Heart left ventricle (tissue), 16 donors: ENCODE data around the gene TSPOAP1. TPM values are rescaled to one million over a fixed set of nuclear protein-coding genes. Genes with fewer than 3 reads are reported as not detected.

Experiments
- ATAC-seq, 4 donors: fragments of 200-7000 bp; cut with Tn5 transposase; one replicate each; pipeline ENCODE4 v1.9.1; 2020 to 2022; ENCODE audit warnings: moderate library complexity in 4 of 4, mild to moderate bottlenecking in 3 of 4, moderate number of reproducible peaks in 1 of 4
- DNase-seq, 5 donors: peaks; one replicate each; pipeline ENCODE4 v3.0.0-alpha.2; 2020
- H3K27ac ChIP-seq, 12 donors: fragments of 200-600 bp; sonication (generic) in 4 of 12; one replicate each; pipeline versions ENCODE4 v1.5.0 to v1.8.0; 2016 to 2022; ENCODE audit warnings: mild to moderate bottlenecking in 2 of 12
- H3K27me3 ChIP-seq, 9 donors: fragments of 200-600 bp; sonication (generic) in 2 of 9; one replicate each; pipeline versions ENCODE4 v1.5.1 to v1.8.0; 2016 to 2022; ENCODE audit warnings: mild to moderate bottlenecking in 3 of 9
- H3K36me3 ChIP-seq, 9 donors: fragments of 200-600 bp; sonication (generic) in 2 of 9; one replicate each; pipeline versions ENCODE4 v1.5.0 to v1.8.0; 2018 to 2022; ENCODE audit warnings: mild to moderate bottlenecking in 2 of 9
- H3K4me1 ChIP-seq, 12 donors: fragments of 200-600 bp; sonication (generic) in 4 of 12; one replicate each; pipeline versions ENCODE4 v1.5.0 to v1.8.0; 2016 to 2022; ENCODE audit warnings: mild to moderate bottlenecking in 3 of 12
- H3K4me3 ChIP-seq, 12 donors: fragments of 200-600 bp; sonication (generic) in 4 of 12; one replicate each; pipeline versions ENCODE4 v1.5.0 to v1.8.0; 2017 to 2022; ENCODE audit warnings: mild to moderate bottlenecking in 9 of 12, moderate library complexity in 4 of 12
- H3K9me3 ChIP-seq, 12 donors: fragments of 200-600 bp; sonication (generic) in 4 of 12; one replicate each; pipeline versions ENCODE4 v1.5.0 to v1.8.0; 2016 to 2022; ENCODE audit warnings: mild to moderate bottlenecking in 1 of 12
- POLR2A ChIP-seq, 2 donors: fragments of 450-650 bp; IDR thresholded peaks; one replicate each; pipeline ENCODE4 v1.6.1; 2017; ENCODE audit warnings: antibody characterized with exemption in 2 of 2, mild to moderate bottlenecking in 2 of 2, moderate library complexity in 2 of 2
- WGBS, 4 donors: extraction: QIAGEN DNeasy Blood & Tissue Kit in 2 of 4; methylation state at CpG; one replicate each; pipeline versions ENCODE4 v1.1.5 to v1.1.7; 2013 to 2018; 5-methylcytosine and 5-hydroxymethylcytosine counted together
- intact Hi-C, 10 donors: fragments of 100-400 bp; cut with DNase I; formaldehyde crosslinking; loops; one replicate each; pipeline versions ENCODE4 v1.11.1 to v1.14.2; 2022
- polyA plus RNA-seq, 2 donors: library from polyadenylated mRNA; stranded (reverse); fragments of 200-250 nt; gene quantifications; one replicate each; pipeline ENCODE4 v1.2.3, GENCODE V29; 2013
- total RNA-seq, 9 donors: library from RNA; depleted of rRNA in 2 of 9; stranded (reverse); fragments of >200 nt in 2 of 9; fragmentation: NEBNext Ultra II Directional in 3 of 9; extraction: Animal tissue kit (Norgen Biotek cat#: 25700) in 3 of 9; gene quantifications; one replicate each; pipeline versions ENCODE4 v1.1.0 to v1.2.4, GENCODE V29; 2016 to 2023
- TF ChIP-seq, protein P1 (sequence below), 12 donors: fragments of 200-600 bp; sonication (generic) in 4 of 12; IDR thresholded peaks; one replicate each; pipeline versions ENCODE4 v1.5.0 to v1.8.0; 2018 to 2022; ENCODE audit warnings: antibody characterized with exemption in 12 of 12, mild to moderate bottlenecking in 5 of 12
- donor health status: ischemic (EF 13 %, LVEDD 7.1; RV severe dilation, severe dysfunction).
- donor health status: healthy with polysubstance abuse.
- donor health status: DM: no; HTN: yes; CAD: no.
- donor health status: DM: no; HTN: no; CAD: no.
- donor health status: ischemic (EF 25% LVEDD 6.9; RV normal size, moderate dysfunction).
- donor health status: ischemic (EF 25% LVEDD 5.7; RV mildly dilated, moderate dysfunction).
- donor health status: healthy.
- donor health status: DM: yes; HTN: yes; CAD: no.
- donor health status: ischemic (EF 35%, LVEDD 5.7; RV mildly dilated, moderate dysfunction).
- donor health status: nonischemic (EF 11% LVEDD 7.7; RV severe dilation, severe dysfunction).
- donor health status: DM: yes; HTN: yes; CAD: no.
- donor health status: PGD.
- donor health status: ischemic (EF 29% LVEDD 5.4; RV normal size, mild dysfunction).
- donor health status: nonischemic (EF 23%, LVEDD 6.1; RV moderate dilation, normal function).

TSPOAP1 gene
- total and polyA plus RNA-seq, 11 donors = 1.6 to 23.1 (median 13.3) TPM

DNA sequence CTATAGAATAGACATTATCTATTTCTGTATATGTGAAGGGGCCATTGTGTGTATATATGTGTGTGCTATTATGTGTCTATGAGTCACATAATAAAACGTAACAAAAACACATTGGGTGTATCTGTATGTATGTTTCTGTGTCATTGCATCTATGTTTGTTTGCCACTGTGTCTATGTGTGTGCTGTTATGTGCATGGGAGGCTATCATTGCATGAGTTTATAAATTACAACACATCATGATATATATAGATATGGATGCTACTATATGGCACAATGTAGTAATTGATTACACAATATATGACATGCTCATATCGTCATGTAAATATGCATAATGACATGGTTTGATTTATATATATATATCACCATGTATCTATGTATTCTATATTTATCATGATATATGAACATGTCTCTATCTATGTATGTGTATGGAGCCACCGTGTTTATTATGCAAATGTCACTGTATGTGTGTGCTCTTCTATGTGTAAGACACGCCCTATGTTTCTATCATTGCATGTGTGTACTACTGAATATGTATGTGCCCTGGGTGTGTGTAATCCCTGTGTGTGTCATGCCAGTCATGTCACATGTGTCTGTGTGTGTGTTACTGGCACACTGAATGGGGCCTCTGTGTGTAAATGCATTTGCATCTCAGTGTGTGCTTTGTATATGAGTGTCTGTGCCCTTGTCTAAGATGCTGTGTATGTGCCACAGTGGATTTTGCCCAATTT lies 1.4 kb upstream of the TSPOAP1 start:
- 75 to 84% (median 79%) methylated on average over 4 of the region's 4 CpGs for WGBS, 4 donors
- DNase-seq (no peak), ATAC-seq (no peak)
- Histone ChIP-seq H3K4me3 (peak overlapping the region in 7 of 12 donors; percentile 37 to 79 (median 51)), H3K9me3 (no peaks in the 10 kb centered on the region), H3K36me3 (peaks cover 0 to 15% (median 0%) of the 10 kb centered on the region in 9 donors), H3K4me1 (peaks cover 0 to 38% (median 0%) of the 10 kb centered on the region in 12 donors), H3K27ac (peak overlapping the region in 2 of 12 donors; percentile 82 to 100), H3K27me3 (peaks cover 0 to 47% (median 7%) of the 10 kb centered on the region in 9 donors)
- TF ChIP-seq, protein P1, sequence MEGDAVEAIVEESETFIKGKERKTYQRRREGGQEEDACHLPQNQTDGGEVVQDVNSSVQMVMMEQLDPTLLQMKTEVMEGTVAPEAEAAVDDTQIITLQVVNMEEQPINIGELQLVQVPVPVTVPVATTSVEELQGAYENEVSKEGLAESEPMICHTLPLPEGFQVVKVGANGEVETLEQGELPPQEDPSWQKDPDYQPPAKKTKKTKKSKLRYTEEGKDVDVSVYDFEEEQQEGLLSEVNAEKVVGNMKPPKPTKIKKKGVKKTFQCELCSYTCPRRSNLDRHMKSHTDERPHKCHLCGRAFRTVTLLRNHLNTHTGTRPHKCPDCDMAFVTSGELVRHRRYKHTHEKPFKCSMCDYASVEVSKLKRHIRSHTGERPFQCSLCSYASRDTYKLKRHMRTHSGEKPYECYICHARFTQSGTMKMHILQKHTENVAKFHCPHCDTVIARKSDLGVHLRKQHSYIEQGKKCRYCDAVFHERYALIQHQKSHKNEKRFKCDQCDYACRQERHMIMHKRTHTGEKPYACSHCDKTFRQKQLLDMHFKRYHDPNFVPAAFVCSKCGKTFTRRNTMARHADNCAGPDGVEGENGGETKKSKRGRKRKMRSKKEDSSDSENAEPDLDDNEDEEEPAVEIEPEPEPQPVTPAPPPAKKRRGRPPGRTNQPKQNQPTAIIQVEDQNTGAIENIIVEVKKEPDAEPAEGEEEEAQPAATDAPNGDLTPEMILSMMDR (IDR thresholded peaks at IDR 0.05) = no peak
- TF ChIP-seq POLR2A (IDR thresholded peaks at IDR 0.05) = no peak
- intact Hi-C loops = loop anchor here in 3 of 10 donors (10.0 kb wide), 1 partner anchor 85 kb away; the partner anchor contains the start of gene RNF43 (in 3 of the 3)

DNA sequence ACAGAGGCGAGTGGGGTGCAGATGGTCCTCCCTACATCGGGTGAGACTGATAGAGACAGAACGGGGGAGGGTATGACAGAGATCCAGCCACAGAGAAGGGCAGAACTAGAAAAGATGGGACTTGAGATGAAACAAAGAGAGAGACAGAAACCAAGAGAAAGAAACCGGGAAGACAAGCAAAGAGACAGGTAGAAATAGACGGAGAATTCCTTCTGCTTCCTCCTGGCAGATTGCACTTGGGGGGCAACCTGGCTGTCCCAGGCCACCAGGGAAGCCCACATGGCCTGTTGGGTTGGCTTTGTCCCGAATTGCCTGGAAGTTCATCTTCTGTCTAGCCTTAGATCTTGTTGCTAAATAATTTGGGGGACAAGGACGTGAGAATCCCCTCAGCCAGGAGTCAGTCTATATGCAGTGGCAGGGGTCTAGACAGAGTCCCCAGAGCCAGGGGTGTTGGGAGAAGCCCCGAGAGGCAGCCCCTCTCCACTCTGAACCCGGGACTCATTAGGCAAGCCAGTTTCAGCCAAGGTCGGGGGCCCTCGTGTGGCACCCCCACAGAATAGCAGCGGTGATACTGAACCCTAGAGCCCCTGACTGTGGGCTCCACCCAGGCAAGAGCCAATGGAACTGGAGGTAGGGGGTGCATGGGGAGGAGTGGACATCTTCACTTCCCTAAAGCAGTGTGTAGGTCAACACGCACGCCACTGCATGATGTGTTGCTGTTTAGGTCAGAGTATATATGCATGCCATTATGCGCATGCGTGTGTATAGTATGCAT lies 627 bp upstream of the TSPOAP1 start:
- peaks cover 0 to 38% (median 0%) of the 10 kb centered on the region in 12 donors for H3K4me1 ChIP-seq
- TF ChIP-seq, protein P1 (IDR thresholded peaks at IDR 0.05) = peak in 7 of 12 donors; percentile 6 to 35 (median 17)
- no peak for TF ChIP-seq POLR2A (IDR thresholded peaks at IDR 0.05)
- peak overlapping the region in 1 of 12 donors; percentile 100 for H3K27ac ChIP-seq
- H3K27me3 ChIP-seq = peaks cover 0 to 55% (median 14%) of the 10 kb centered on the region in 9 donors
- ATAC-seq (peak in 3 of 4 donors; percentile 34 to 52 (median 39)), DNase-seq (peak in 3 of 5 donors; percentile 51 to 72 (median 51))
- intact Hi-C loops = loop anchor here in 3 of 10 donors (10.0 kb wide), 1 partner anchor 86 kb away; the partner anchor contains the start of gene RNF43 (in 3 of the 3)
- H3K9me3 ChIP-seq = no peaks in the 10 kb centered on the region
- peak overlapping the region in 2 of 12 donors; percentile 58 to 79 for H3K4me3 ChIP-seq
- 30 to 36% (median 34%) methylated on average over 15 to 16 of the region's 16 CpGs for WGBS, 4 donors
- H3K36me3 ChIP-seq = peaks cover 0 to 15% (median 0%) of the 10 kb centered on the region in 9 donors

DNA sequence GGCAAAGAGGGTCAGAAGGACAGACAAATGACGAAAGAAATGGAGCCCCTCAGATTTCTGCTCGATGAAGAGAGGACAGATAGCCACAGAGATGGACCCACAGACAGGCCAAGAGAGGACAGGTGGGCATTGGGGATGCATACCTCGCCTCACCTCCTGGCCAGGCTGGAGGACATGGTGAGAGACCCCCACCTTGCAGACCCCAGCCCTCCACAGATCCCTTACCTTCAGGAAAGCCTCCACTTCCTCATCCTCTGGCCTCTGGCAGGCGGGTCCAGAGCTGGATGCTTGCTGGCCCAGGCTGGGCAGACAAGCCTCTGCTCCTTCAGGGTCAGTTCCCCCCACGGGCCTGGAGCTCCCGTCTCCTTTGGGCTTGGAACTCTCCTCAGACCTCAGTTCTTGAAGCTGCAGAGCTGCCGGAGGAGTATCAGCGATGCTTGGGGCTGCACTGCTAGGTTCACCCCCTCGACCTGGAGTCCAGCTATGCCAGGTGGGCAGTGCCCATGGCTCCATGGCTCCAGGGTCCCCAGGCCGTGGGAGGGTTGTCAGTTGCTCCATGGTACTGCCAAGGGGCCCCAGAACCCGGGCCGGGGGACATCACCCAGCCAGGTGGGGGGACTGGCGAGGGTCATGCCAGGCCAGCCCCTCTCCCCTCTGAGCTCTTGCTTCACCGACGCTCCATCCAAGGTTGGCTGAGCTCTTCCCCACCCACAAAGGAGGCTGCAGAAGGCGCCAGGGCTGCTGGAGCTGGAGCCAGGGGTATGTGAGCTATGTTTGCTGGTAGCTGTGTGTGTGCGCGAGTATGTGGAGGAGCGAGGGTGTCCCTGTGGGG lies 1.0 kb downstream of the TSPOAP1 start:
- no peak overlapping the region for H3K4me3 ChIP-seq
- H3K36me3 ChIP-seq = peaks cover 0 to 15% (median 0%) of the 10 kb centered on the region in 9 donors
- intact Hi-C loops = loop anchor here in 3 of 10 donors (10.0 kb wide), 1 partner anchor 87 kb away; the partner anchor contains the start of gene RNF43 (in 3 of the 3)
- TF ChIP-seq, protein P1 (IDR thresholded peaks at IDR 0.05) = no peak
- no peak for TF ChIP-seq POLR2A (IDR thresholded peaks at IDR 0.05)
- H3K4me1 ChIP-seq = peaks cover 0 to 26% (median 0%) of the 10 kb centered on the region in 12 donors
- DNase-seq = peak in 2 of 5 donors; percentile 15 to 63
- no peak for ATAC-seq
- WGBS, 4 donors = 63 to 67% (median 64%) methylated on average over 6 to 19 of the region's 19 CpGs
- H3K27me3 ChIP-seq = peaks cover 0 to 49% (median 14%) of the 10 kb centered on the region in 9 donors
- peak overlapping the region in 1 of 12 donors; percentile 37 for H3K27ac ChIP-seq
- H3K9me3 ChIP-seq = no peaks in the 10 kb centered on the region
